Lung (tissue), 12 donors: ENCODE data around the gene LRRC71. TPM values are rescaled to one million over a fixed set of nuclear protein-coding genes. Genes with fewer than 3 reads are reported as not detected.
A peak's percentile ranks its signal among the peaks of the same experiment; 100 is the strongest.

ENCODE experiments used
- ATAC-seq: fragments of 200-7000 bp; cut with Tn5 transposase; one replicate; pipeline ENCODE4 v1.9.1; 2020; ENCODE audit warnings: moderate number of reproducible peaks; ENCODE audit not compliant: insufficient read depth, low FRiP score
- DNase-seq, 3 donors: peaks; one replicate each; pipeline ENCODE4 v3.0.0-alpha.2; 2013 to 2017
- H3K27ac ChIP-seq, 2 donors: one replicate each; pipeline ENCODE4 v1.5.1; 2013; ENCODE audit warnings: mild to moderate bottlenecking in 2 of 2, moderate library complexity in 2 of 2, control low read depth in 1 of 2, inconsistent platforms in 1 of 2, low read depth in 1 of 2, low read length in 1 of 2
- H3K27me3 ChIP-seq, 3 donors: one replicate each; pipeline ENCODE4 v1.5.1; 2013; ENCODE audit warnings: low read length in 2 of 3; ENCODE audit not compliant: control insufficient read depth in 3 of 3, insufficient read depth in 3 of 3
- H3K36me3 ChIP-seq, 4 donors: one replicate each; pipeline ENCODE4 v1.5.1; 2013; ENCODE audit warnings: low read length in 4 of 4, mild to moderate bottlenecking in 1 of 4, moderate library complexity in 1 of 4; ENCODE audit not compliant: control insufficient read depth in 4 of 4, insufficient read depth in 4 of 4
- H3K4me1 ChIP-seq, 5 donors: one replicate each; pipeline ENCODE4 v1.5.1; 2013; ENCODE audit warnings: low read length in 5 of 5, mild to moderate bottlenecking in 2 of 5, moderate library complexity in 1 of 5; ENCODE audit not compliant: control insufficient read depth in 5 of 5, insufficient read depth in 5 of 5
- H3K4me3 ChIP-seq: one replicate; pipeline ENCODE4 v1.5.1; 2013; ENCODE audit warnings: mild to moderate bottlenecking, control low read depth, moderate library complexity
- H3K9ac ChIP-seq, 2 donors: one replicate each; pipeline ENCODE4 v1.5.1; 2013; ENCODE audit warnings: low read length in 2 of 2, control low read depth in 1 of 2; ENCODE audit not compliant: insufficient read depth in 1 of 2
- H3K9me3 ChIP-seq, 4 donors: one replicate each; pipeline ENCODE4 v1.5.1; 2013; ENCODE audit warnings: low read length in 3 of 4, mild to moderate bottlenecking in 1 of 4, moderate library complexity in 1 of 4; ENCODE audit not compliant: control insufficient read depth in 4 of 4, insufficient read depth in 3 of 4
- CTCF ChIP-seq: IDR thresholded peaks from 2 replicates; pipeline ENCODE4 v1.5.1; 2012; ENCODE audit warnings: mild to moderate bottlenecking; ENCODE audit errors: control extremely low read depth, extremely low read depth
- WGBS, 2 donors: extraction: QIAGEN DNeasy Blood & Tissue Kit; methylation state at CpG; one replicate each; pipeline ENCODE4 v1.1.7; 2013; 5-methylcytosine and 5-hydroxymethylcytosine counted together
- polyA plus RNA-seq, 2 donors: library from polyadenylated mRNA; stranded (reverse); fragments of 200-250 nt; gene quantifications; one replicate each; pipeline ENCODE4 v1.2.1, GENCODE V29; 2013
- total RNA-seq, 2 donors: library from RNA; depleted of rRNA in 1 of 2; stranded (reverse); fragments of >200 nt in 1 of 2; gene quantifications; one replicate each; pipeline ENCODE4 v1.2.1, GENCODE V29; 2014 to 2021
- donor health status: control.
- donor health status: control.
- donor health status: Bipolar disorder and iron deficiency.
- donor health status: healthy.
- donor health status: DM: yes; HTN: yes; CAD: no.

The LRRC71 gene
- total and polyA plus RNA-seq, 4 donors = 3.4 to 17.2 (median 4.2) TPM

DNA sequence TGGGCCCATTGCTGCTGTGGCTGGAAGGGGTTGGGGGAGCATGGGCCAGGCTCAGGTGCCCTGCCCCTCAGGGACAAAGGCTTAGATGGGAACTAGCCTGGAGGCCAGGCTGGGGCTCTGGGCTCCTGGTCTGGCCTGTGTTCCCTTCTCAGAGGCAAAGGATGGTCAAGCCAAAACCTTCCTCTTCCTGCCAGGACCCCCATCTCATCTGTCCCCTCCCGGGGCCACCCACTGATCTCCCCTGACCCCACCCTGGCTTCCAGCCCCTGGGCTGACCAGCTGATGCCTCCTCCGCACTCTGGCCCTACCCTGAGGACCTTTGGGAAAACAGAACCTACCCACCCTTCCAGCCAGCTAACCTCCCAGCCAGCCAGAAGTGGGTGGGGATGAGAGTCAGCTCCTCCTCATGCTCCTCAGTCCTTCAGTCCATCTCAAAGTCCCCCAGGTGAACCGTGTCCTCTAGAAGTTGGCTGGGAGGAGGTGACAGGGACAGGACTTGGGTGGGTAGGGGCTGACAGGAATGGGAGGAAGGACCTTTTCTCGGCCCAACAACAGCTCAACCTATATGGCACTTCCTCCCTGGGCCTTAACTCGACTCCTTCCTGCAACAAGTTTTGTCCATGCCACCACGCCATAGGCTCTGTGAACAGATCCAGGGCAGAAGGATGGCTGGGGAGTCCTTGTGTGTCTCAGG is 19.4 kb upstream of the LRRC71 start:
- ATAC-seq (no peak), DNase-seq (no peak)
- no peak for TF ChIP-seq CTCF
- Histone ChIP-seq H3K27ac (peak overlapping the region in 1 of 2 donors; percentile 3), H3K27me3 (peaks cover 0 to 3% (median 0%) of the 10 kb centered on the region in 3 donors), H3K9ac (no peak overlapping the region), H3K4me1 (peaks cover 0 to 74% (median 38%) of the 10 kb centered on the region in 5 donors), H3K4me3 (no peak overlapping the region), H3K36me3 (peaks cover 0 to 6% (median 2%) of the 10 kb centered on the region in 4 donors), H3K9me3 (no peaks in the 10 kb centered on the region)
- WGBS, 2 donors = 47 to 64% methylated on average over 6 of the region's 6 CpGs

GRCh38 chr1:156901590-156901900 is 18.9 kb upstream of the LRRC71 start:
- H3K36me3 ChIP-seq = peaks cover 0 to 6% (median 3%) of the 10 kb centered on the region in 4 donors
- no peak overlapping the region for H3K9ac ChIP-seq
- DNase-seq = no peak
- no peak for ATAC-seq
- peak overlapping the region in 1 of 2 donors; percentile 3 for H3K27ac ChIP-seq
- H3K9me3 ChIP-seq = no peaks in the 10 kb centered on the region
- no peak for TF ChIP-seq CTCF
- H3K4me3 ChIP-seq = no peak overlapping the region
- 90 to 95% methylated on average over 4 of the region's 4 CpGs for WGBS, 2 donors
- peaks cover 0 to 74% (median 38%) of the 10 kb centered on the region in 5 donors for H3K4me1 ChIP-seq
- H3K27me3 ChIP-seq = peaks cover 0 to 3% (median 0%) of the 10 kb centered on the region in 3 donors

- no peak for TF ChIP-seq CTCF
- H3K36me3 ChIP-seq = peaks cover 0 to 9% (median 9%) of the 10 kb centered on the region in 4 donors
- WGBS, 2 donors = 69 to 78% methylated on average over 21 to 23 of the region's 23 CpGs
- peaks cover 0 to 71% (median 37%) of the 10 kb centered on the region in 5 donors for H3K4me1 ChIP-seq
- ATAC-seq (no peak), DNase-seq (no peak)
- no peaks in the 10 kb centered on the region for H3K9me3 ChIP-seq
- no peak overlapping the region for H3K4me3 ChIP-seq
- H3K27ac ChIP-seq = peak overlapping the region in 1 of 2 donors; percentile 8
- H3K9ac ChIP-seq = no peak overlapping the region
- peaks cover 0 to 10% (median 0%) of the 10 kb centered on the region in 3 donors for H3K27me3 ChIP-seq
These were observed 18.2 kb upstream of the LRRC71 start for GRCh38 chr1:156901966-156902915.
